Measurements from ENCODE around the gene RHEB. TPM values are rescaled to one million over a fixed set of nuclear protein-coding genes. Genes with fewer than 3 reads are reported as not detected.

The RHEB gene
- total and polyA plus RNA-seq, 2 experiments from 2014 or later = 101 to 239 TPM

- Histone ChIP-seq H3K9me2 (ENCODE audit: insufficient read depth) (peaks cover 5% of the 10 kb centered on the region; the same call in 1 of the 2 replicates), H3F3A (replicated peaks; ENCODE audit: low read depth) (no peaks in the 10 kb centered on the region), H3K27ac (ENCODE audit: low read depth) (no peak overlapping the region), H3K4me1 (ENCODE audit: insufficient read depth) (no peaks in the 10 kb centered on the region), H3K79me2 (replicated peaks; ENCODE audit: insufficient read depth) (no peaks in the 10 kb centered on the region), H4K20me1 (replicated peaks; ENCODE audit: insufficient read depth) (no peaks in the 10 kb centered on the region), H3K4me2 (no peak overlapping the region), H3K4me3 (no peak overlapping the region), H2AFZ (peak overlapping the region; percentile 78), H3K27me3 (ENCODE audit: insufficient read depth) (no peaks in the 10 kb centered on the region), H3K36me3 (ENCODE audit: insufficient read depth) (no peaks in the 10 kb centered on the region)
- no peak overlapping the region for H3K27ac Mint-ChIP-seq
- ATAC-seq (no peak), DNase-seq (ENCODE audit: low spot score) (no peak)
- H3K36me3 Mint-ChIP-seq (ENCODE audit: low read depth) = no peaks in the 10 kb centered on the region
- TF ChIP-seq JUNB (IDR thresholded peaks at IDR 0.05; ENCODE audit: unreplicated experiment) = no peak
- no peak for TF ChIP-seq EZH2 (IDR thresholded peaks at IDR 0.05; ENCODE audit: low read depth, unreplicated experiment)
- no peak for TF ChIP-seq ZNF114 (CRISPR knock-in tag; IDR thresholded peaks at IDR 0.05)
- TF ChIP-seq ZNF462 (CRISPR knock-in tag; IDR thresholded peaks at IDR 0.05) = no peak
- no peak for TF ChIP-seq REST (IDR thresholded peaks at IDR 0.05; ENCODE audit: unreplicated experiment)
- no peak for TF ChIP-seq STAT1 (IDR thresholded peaks at IDR 0.05; ENCODE audit: unreplicated experiment)
- TF ChIP-seq EZH2phosphoT487 (IDR thresholded peaks at IDR 0.05; ENCODE audit: unreplicated experiment) = no peak
- TF ChIP-seq CTCF (conservative IDR thresholded peaks at IDR 0.05; ENCODE audit: low read depth in 2 of 2) = no peak
- TF ChIP-seq POLR2AphosphoS5 (IDR thresholded peaks at IDR 0.05; ENCODE audit: low read depth) = no peak
- TF ChIP-seq ETS1 (IDR thresholded peaks at IDR 0.05) = no peak
- no peak for TF ChIP-seq NANOG (IDR thresholded peaks at IDR 0.05; ENCODE audit: borderline replicate concordance)
- no peak for TF ChIP-seq CREB1 (CRISPR knock-in tag; IDR thresholded peaks at IDR 0.05; ENCODE audit: low read depth)
- TF ChIP-seq ZNF331 (CRISPR knock-in tag; IDR thresholded peaks at IDR 0.05; ENCODE audit: low read depth) = no peak
- no peaks in the 10 kb centered on the region; the same call in 2 of the 3 replicates for H3K9me3 Mint-ChIP-seq
- peaks cover 16% of the 10 kb centered on the region for H3K4me1 Mint-ChIP-seq
- H3K4me3 Mint-ChIP-seq = no peak overlapping the region
- H3K27me3 Mint-ChIP-seq (ENCODE audit: insufficient read depth, low read depth, poor library complexity) = peaks cover 2% of the 10 kb centered on the region
Observed at GRCh38 chr7:151542606-151543130, 23.0 kb upstream of the RHEB start.

Data from GM23338 (cell line).